Muscle of leg (tissue), 11 donors: Measurements from ENCODE around the gene FAM186B. TPM values are rescaled to one million over a fixed set of nuclear protein-coding genes. Genes with fewer than 3 reads are reported as not detected.
"Not testable (repeated sequence)": the region's sequence is repeated elsewhere in the genome, so short reads cannot be mapped to it uniquely, and the experiment has no call there.

Source experiments
- DNase-seq: peaks from one replicate; pipeline ENCODE4 v3.0.0; 2013
- H3K27ac ChIP-seq: one replicate; pipeline ENCODE4 v1.5.1; 2013; ENCODE audit warnings: mild to moderate bottlenecking, low read length, control low read depth
- H3K27me3 ChIP-seq: one replicate; pipeline ENCODE4 v1.6.1; 2013; ENCODE audit warnings: low read length; ENCODE audit not compliant: control insufficient read depth, insufficient read depth
- H3K36me3 ChIP-seq: one replicate; pipeline ENCODE4 v1.6.1; 2013; ENCODE audit warnings: low read length; ENCODE audit not compliant: control insufficient read depth, insufficient read depth
- H3K4me1 ChIP-seq: one replicate; pipeline ENCODE4 v1.6.1; 2013; ENCODE audit warnings: low read length; ENCODE audit not compliant: control insufficient read depth, insufficient read depth
- H3K4me3 ChIP-seq: one replicate; pipeline ENCODE4 v1.5.1; 2013; ENCODE audit warnings: low read length, control low read depth
- H3K9me3 ChIP-seq: replicated peaks from 2 replicates; pipeline ENCODE4 v1.6.1; 2013; ENCODE audit warnings: low read depth, low read length; ENCODE audit not compliant: control insufficient read depth
- WGBS: methylation state at CpG from one replicate; pipeline ENCODE4 v1.1.5; 2013; ENCODE audit warnings: missing lambda C conversion rate; ENCODE audit not compliant: insufficient coverage; 5-methylcytosine and 5-hydroxymethylcytosine counted together
- polyA plus RNA-seq, 8 donors: library from polyadenylated mRNA; unstranded; fragments of 120-200 nt; gene quantifications; one replicate each; pipeline versions ENCODE4 v1.2.1 to v1.2.3, GENCODE V29; 2013; ENCODE audit warnings: inconsistent platforms in 1 of 8, low replicate concordance in 1 of 8; ENCODE audit not compliant: insufficient read length in 8 of 8, insufficient read depth in 1 of 8
- total RNA-seq: library from RNA; stranded (reverse); fragments of 120-200 nt; gene quantifications from one replicate; pipeline ENCODE4 v1.2.4, GENCODE V29; 2013

FAM186B gene
- total and polyA plus RNA-seq, 9 donors: 0.18 to 3.3 (median 0.91) TPM

GRCh38 chr12:49610785-49611184 is 5.3 kb upstream of the FAM186B start:
- not testable (repeated sequence) for H3K9me3 ChIP-seq, H3K36me3 ChIP-seq, H3K27ac ChIP-seq, H3K27me3 ChIP-seq, DNase-seq, H3K4me3 ChIP-seq, H3K4me1 ChIP-seq
- WGBS: 100% methylated on average over 3 of the region's 4 CpGs

- no peaks in the 10 kb centered on the region for H3K36me3 ChIP-seq
- no peak overlapping the region for H3K4me3 ChIP-seq
- no CpG with 5 or more reads among the region's 1 CpG for WGBS
- H3K9me3 ChIP-seq: peaks cover 4% of the 10 kb centered on the region
- peaks cover 2% of the 10 kb centered on the region for H3K4me1 ChIP-seq
- no peak overlapping the region for H3K27ac ChIP-seq
- H3K27me3 ChIP-seq: no peaks in the 10 kb centered on the region
- no peak for DNase-seq
Observed at GRCh38 chr12:49609875-49610154, 4.4 kb upstream of the FAM186B start.

DNA sequence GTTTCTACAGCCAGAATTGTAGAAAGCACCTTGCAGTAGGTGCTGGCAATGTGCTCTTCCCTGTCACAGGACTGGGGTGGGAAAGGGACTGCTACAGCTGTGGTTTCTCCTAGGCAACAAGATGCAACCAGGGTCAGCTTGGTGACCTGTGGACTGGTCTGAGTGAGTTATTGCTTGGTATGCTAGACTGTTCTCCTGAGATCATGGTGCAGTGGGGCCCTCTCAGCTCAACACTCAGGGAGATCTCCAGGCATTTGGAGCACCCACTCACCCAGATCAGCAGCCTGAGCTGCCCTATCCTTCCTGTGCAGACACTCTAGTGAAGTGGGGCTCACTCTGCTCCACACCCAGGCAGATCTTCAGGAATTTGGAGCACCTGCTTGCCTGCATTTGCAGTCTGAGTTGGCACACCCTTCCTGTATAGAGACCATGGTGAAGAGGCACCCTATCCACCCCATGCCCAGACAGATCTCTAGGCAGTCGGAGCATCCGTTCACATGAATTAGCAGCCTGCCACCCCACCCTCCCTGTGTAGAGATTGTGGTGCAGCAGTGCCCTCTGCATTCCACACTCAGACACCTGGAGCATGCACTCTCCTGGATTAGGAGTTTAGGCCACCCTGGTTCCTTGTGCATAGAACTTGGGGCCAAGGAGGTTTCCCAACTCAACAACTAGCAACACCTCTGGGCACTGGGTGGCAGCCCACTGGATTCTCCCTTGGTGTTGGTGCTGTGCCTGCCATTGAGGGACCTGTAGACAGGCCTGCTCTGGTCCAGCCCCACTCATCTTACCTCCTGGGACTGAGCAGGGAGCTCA is 3.8 kb upstream of the FAM186B start:
- WGBS: no CpG with 5 or more reads among the region's 2 CpGs
- H3K27me3 ChIP-seq: no peaks in the 10 kb centered on the region
- DNase-seq: no peak
- peaks cover 3% of the 10 kb centered on the region for H3K4me1 ChIP-seq
- no peaks in the 10 kb centered on the region for H3K36me3 ChIP-seq
- no peak overlapping the region for H3K4me3 ChIP-seq
- no peak overlapping the region for H3K27ac ChIP-seq
- peaks cover 4% of the 10 kb centered on the region for H3K9me3 ChIP-seq

DNA sequence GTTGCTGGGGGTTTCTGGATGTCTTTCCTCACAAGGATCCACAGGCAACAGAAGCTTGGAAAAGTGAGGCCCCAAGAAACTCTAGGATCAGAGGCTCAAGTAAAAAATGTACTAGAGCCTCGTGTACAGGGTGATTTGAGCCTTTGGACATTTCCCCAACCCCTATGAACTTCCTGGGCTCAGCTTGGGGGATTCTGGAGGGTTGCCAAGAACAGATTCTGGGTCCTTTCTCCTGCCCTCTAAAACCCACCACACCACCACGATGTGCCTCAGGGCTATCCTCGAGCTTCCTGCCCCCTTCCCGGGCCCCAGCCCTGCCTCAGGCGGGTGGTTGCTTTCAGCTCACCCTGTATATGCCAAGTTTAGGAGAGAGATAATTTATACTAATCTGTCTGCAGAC is 583 bp downstream of the FAM186B start:
- Histone ChIP-seq H3K4me1 (peaks cover 3% of the 10 kb centered on the region), H3K27ac (no peak overlapping the region), H3K36me3 (peaks cover 12% of the 10 kb centered on the region), H3K4me3 (no peak overlapping the region), H3K27me3 (no peaks in the 10 kb centered on the region), H3K9me3 (no peaks in the 10 kb centered on the region)
- 20% methylated on average over 1 of the region's 5 CpGs for WGBS
- DNase-seq: no peak

DNA sequence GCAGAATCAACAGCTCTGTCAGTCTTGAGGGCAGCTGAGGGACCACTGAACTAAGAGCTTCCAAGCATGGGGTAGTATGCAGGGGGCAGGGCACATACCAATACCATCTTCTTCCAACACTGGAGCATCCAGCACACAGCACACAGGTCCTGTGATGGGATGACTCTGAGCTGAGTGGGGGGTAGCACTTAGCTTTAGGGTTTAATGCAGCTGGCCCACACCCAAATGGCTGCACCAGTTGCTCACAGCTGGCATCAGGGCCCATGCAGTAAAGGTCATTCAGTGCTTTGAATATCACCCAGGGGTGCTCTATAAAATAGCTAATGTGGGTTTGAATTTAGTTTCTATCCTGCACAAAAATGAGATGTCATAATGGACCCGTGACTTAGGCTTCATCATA is 1.7 kb downstream of the FAM186B start:
- no peaks in the 10 kb centered on the region for H3K9me3 ChIP-seq

DNA sequence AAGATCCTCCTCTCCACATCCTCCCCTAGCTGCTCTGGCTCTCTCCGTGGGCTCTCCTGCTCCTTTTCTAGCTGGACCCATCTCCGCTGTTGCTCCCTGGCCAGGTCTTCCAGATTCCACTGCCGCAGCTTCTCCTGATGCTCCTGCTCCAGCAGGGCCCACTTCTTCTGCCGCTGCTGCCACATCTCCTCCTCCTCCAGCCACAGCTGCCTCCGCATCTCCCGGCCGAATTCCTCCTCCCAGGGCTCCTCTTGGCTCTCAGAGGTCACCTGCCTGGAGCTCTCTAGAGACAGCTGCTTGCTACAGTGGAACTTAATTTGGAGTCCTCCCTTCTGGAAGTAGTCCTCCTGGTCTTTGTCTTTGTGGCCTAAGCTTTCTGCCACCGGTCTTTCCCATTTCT is 5.5 kb downstream of the FAM186B start:
- H3K27me3 ChIP-seq: no peaks in the 10 kb centered on the region
- H3K4me3 ChIP-seq: no peak overlapping the region
- H3K36me3 ChIP-seq: peaks cover 22% of the 10 kb centered on the region
- DNase-seq: no peak
- no peak overlapping the region for H3K27ac ChIP-seq
- H3K4me1 ChIP-seq: peaks cover 4% of the 10 kb centered on the region
- WGBS: 93% methylated on average over 8 of the region's 8 CpGs
- H3K9me3 ChIP-seq: no peaks in the 10 kb centered on the region

More for the DNA sequence above, 1.7 kb downstream of the FAM186B start:
- Histone ChIP-seq H3K4me1 (peaks cover 3% of the 10 kb centered on the region), H3K27ac (no peak overlapping the region), H3K27me3 (no peaks in the 10 kb centered on the region), H3K4me3 (no peak overlapping the region), H3K36me3 (peaks cover 17% of the 10 kb centered on the region)
- no peak for DNase-seq
- no CpG with 5 or more reads among the region's 1 CpG for WGBS

- Histone ChIP-seq H3K27ac (no peak overlapping the region), H3K27me3 (no peaks in the 10 kb centered on the region), H3K4me3 (no peak overlapping the region), H3K9me3 (no peaks in the 10 kb centered on the region), H3K36me3 (peaks cover 22% of the 10 kb centered on the region), H3K4me1 (peaks cover 2% of the 10 kb centered on the region)
- 69% methylated on average over 7 of the region's 10 CpGs for WGBS
- DNase-seq: no peak
Observed at GRCh38 chr12:49598527-49598926, 6.9 kb downstream of the FAM186B start.

DNA sequence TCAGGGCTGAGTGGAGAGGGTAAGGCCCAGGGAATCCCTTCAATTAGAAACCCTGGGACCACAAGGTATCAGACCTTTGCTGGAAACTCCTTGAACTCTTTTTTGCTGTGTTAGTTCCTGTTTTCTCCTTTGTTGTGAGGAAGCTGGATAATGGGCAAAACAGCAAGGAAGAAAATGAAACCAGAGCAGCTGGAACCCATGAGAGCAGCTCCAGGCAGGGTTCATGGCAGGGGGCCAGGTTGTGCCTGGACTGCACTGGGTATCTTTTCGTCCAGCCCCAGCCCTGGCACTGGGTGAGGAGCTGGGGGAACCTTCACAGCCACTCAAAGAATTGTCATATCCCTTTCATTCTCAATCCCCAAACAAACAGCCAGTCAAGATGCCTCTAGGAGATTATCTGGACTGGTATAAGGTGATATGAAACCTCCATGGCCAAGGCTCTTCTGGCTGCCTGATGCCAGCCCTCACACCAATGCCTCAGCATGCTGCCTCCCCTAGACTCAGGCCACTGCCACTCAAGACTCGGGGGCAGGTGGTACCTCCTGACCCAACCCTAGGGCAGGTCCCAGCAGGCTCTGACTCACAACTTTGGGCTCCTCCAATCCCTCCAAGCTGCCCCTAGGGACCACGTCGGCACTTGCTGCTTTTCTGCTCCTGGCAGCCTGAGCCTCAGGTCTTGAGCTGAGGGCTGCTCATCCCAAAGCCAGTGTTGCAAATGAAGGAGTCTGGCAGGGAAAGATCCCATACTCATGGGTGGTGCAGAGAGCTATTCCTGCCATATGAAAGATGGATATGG is 16.5 kb downstream of the FAM186B start:
- Histone ChIP-seq H3K27me3 (no peaks in the 10 kb centered on the region), H3K27ac (peak overlapping the region; percentile 42), H3K4me3 (no peak overlapping the region), H3K9me3 (peaks cover 4% of the 10 kb centered on the region), H3K36me3 (peaks cover 22% of the 10 kb centered on the region), H3K4me1 (peaks cover 42% of the 10 kb centered on the region)
- no peak for DNase-seq
- 67% methylated on average over 1 of the region's 4 CpGs for WGBS

- Histone ChIP-seq H3K36me3 (peaks cover 22% of the 10 kb centered on the region), H3K4me3 (no peak overlapping the region), H3K4me1 (peaks cover 48% of the 10 kb centered on the region), H3K9me3 (peaks cover 4% of the 10 kb centered on the region), H3K27me3 (no peaks in the 10 kb centered on the region), H3K27ac (no peak overlapping the region)
- DNase-seq: no peak
- whole genome bisulfite sequencing: 88% methylated on average over 7 of the region's 7 CpGs
Observed at GRCh38 chr12:49588281-49588680, 17.2 kb downstream of the FAM186B start.

GRCh38 chr12:49587174-49587908 is 18.1 kb downstream of the FAM186B start:
- Histone ChIP-seq H3K36me3 (peaks cover 22% of the 10 kb centered on the region), H3K27me3 (no peaks in the 10 kb centered on the region), H3K4me1 (peaks cover 54% of the 10 kb centered on the region), H3K27ac (no peak overlapping the region), H3K9me3 (peaks cover 4% of the 10 kb centered on the region), H3K4me3 (no peak overlapping the region)
- WGBS: 88% methylated on average over 3 of the region's 11 CpGs
- DNase-seq: no peak
